GM03348 (cell line): ENCODE measurements around the gene SNRNP27.
"Not testable (repeated sequence)": the region's sequence is repeated elsewhere in the genome, so short reads cannot be mapped to it uniquely, and the experiment has no call there.

Source experiments
- DNase-seq: peaks from one replicate; pipeline ENCODE4 v3.0.0; 2012; ENCODE audit warnings: low spot score

SNRNP27 gene

DNA sequence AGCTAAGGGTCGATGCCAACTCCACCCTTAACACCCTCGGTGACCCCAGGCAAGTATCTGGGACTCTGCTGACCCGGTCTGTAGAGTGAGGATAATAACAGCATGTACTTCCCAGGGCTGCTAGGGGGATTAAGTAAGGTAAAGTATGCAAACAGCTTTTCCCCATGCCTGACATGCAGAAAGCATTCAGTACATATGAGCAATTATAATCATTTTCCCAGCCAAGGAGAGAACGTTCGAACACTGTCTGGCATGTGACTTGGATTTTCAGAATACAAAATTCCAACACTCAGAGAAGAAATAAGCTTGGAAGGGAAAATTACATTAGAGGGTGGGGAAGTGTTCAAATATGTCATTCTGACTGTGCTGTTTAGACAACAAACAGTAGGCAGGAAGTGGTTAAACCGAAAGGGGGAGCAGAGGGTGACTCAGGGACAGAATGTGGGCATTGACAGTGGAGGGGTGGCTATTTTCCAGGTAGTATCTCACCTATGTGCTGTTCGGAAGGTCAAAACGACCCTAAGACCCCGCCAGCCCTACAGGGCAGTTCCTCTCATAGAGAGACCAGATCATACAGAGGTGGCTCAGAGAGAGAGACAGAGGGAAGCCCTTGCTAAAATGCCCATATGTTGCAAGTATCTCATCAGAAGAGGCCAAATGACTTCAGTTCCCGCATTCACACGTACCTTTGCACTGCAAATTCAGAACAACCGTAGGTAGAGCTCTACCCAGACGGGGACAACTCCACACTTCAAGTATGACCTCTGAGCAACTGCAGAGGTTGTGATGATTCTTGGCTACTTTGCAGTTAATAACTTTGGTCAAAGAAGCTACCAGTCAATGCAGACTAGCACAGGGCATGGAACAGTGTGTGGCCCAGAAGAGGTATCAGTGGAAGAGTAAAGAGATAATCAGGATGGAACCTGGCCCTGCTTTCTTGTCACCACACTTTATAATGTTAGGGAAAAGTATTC, 52.9 kb downstream of the SNRNP27 start:
- peak; percentile 45 for DNase-seq

GRCh38 chr2:69947325-69947931, 53.7 kb downstream of the SNRNP27 start:
- DNase-seq, result no peak

GRCh38 chr2:69948032-69948962, 54.5 kb downstream of the SNRNP27 start:
- DNase-seq, result peak; percentile 29

GRCh38 chr2:69948963-69949645, 55.3 kb downstream of the SNRNP27 start:
- no peak for DNase-seq

- DNase-seq, result no peak
Observed at GRCh38 chr2:69950241-69950640, 56.5 kb downstream of the SNRNP27 start.

GRCh38 chr2:69950671-69951070, 56.9 kb downstream of the SNRNP27 start:
- DNase-seq, result not testable (repeated sequence)

- DNase-seq, result no peak
Observed at GRCh38 chr2:69952336-69953115, 58.8 kb downstream of the SNRNP27 start.

DNA sequence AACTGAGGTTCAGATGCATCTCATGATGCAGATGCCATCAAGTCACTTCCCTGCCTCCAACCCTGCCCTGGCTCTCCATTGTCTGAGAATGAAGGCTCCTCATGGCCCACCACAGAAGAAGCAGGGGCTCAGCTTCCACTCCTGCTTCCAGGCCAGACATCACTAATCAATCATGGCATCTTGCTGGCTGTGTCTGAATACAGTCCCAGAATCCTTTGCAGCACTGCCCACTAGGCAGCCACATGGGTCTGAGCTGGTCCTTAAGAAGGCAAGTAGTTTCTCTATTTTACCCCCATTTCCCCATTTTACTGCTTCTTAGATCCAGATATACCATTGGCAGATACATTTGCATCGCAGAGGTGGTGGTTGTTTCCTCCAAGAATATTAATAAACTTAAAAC, 60.3 kb downstream of the SNRNP27 start:
- DNase-seq, result no peak
